ENCODE measurements around the gene FAM98A.
A peak's percentile ranks its signal among the peaks of the same experiment; 100 is the strongest.

FAM98A gene

DNA sequence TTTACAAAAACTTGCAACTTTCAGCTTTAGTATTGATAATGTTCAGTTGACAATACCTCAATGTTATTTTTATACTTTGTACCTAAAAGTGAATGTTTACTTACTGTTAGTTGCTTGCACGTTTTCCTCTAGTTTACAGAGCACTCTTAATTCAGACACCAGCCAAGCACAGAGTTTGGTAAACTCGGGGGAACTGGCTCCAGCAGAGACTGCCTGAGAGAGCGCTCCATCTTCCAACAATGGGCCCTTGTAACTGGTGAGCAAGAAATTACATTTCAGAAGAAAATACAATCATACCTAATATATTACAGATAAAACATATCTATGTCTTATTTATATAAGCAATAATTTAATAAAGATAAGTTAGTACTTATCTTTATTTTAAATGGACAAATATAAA lies 3.7 kb downstream of the FAM98A start:
- no peak for DNase-seq

DNA sequence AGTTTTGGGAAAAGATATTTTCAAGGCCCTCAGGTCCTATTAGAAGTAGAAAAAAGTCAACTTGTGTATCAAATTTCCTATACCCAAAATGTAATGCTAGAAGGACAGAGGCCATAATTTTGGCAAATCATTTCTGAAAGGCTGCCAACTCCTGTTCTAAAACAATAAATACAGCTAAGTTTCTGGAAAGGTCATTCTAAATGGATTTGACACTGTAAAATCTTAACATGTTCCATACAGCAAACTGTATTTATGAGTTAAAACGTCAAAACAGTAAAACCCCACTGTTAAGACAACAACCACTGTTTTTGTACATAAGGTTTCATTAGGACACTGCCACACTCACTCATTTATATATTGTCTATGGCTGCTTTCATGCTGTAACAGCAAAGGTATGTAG lies 9.7 kb downstream of the FAM98A start:
- no peak for DNase-seq

- no peak for DNase-seq
Measured at GRCh38 chr2:33588232-33588631, 10.9 kb downstream of the FAM98A start.

GRCh38 chr2:33586766-33587165 lies 12.3 kb downstream of the FAM98A start:
- no peak for DNase-seq

DNA sequence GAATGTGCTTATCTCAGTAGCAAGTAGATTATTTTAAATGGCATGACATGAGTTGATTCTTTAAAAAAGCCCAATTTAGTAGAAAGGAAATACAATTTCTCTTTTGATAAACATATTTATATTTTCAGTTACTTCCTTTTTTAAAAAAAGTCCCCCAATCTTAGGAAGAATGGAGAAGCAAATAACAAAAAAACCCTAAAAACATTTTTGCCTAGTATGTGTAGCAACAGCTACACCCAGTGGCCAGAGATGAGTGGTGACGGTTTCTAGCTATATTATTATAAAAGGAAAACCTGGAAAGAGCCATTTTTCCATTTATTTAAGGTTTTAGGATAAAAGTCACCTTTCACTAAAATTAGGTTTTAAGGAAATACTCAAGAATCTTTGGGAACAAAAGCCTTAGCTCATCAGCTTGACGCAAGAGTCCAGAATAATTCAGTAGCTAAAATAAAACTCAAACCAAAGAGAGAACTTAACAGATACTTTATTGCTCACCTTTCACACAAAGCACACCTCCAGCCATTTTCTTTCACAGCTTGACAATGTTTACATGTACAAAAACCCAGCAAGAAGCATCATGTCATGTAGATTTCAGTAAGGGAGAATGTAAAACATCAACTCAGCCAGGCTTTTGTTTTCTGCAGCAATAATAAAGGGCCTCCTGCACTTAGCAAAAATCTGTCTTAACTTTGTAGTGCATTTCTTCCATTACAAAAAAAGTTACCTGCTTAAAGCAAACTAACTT lies 15.7 kb downstream of the FAM98A start:
- DNase-seq = peak; percentile 53

GRCh38 chr2:33581872-33582271 lies 17.2 kb downstream of the FAM98A start:
- DNase-seq = no peak

- DNase-seq = no peak
Measured at GRCh38 chr2:33579227-33579626, 19.9 kb downstream of the FAM98A start.

GRCh38 chr2:33577668-33578067 lies 21.4 kb downstream of the FAM98A start:
- DNase-seq = no peak

DNA sequence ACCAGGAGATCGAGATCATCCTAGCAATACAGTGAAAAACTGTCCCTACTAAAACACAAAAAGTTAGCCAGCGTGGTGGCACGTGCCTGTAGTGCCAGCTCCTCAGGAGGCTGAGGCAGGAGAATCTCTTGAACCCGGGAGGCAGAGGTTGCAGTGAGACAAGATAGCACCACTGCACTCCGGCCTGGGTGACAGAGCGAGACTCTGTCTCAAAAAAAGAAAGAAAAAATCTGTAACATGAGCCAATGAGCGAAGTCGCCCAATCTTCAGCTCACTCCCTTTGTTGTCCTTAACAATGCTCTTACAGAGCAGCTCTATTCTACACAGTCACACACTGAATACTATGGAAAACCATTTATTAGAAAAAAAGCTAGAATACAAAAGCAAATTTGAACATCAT lies 22.0 kb downstream of the FAM98A start:
- no peak for DNase-seq

DNA sequence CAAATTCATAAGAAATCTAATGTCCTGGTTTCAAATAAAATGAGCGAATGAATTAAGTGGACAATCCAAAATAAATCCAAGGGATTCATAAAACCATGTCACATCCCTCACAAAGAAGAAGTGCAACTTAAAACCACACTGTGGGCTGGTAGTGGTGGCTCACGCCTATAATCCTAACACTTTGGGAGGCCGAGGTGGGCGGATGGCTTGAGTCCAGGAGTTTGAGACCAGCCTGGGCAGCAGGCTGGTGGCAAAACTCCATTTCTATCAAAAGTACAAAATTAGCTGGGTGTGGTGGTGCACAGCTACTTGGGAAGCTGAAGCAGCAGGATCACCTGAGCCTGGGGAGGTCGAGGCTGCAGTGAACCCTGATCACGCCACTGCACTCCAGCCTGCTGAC lies 25.4 kb downstream of the FAM98A start:
- no peak for DNase-seq

DNA sequence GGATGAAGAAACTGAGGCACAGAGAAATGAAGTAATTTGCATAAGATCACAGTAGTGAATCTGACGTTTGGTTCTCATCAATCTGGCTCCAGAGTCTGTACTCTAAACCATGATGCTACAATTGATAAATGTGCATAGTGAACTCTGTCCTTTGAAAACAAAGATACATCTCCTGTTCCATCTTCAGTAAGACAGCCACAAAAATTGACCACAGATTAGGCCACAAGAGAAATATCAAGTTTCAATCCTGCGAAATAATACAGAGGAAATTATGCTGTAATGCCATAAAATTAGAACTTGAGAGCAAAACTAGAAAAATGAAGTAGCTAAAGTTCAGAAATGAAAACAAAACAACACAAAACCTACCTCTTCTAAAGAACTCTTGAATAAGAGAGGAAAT lies 28.4 kb downstream of the FAM98A start:
- no peak for DNase-seq

GRCh38 chr2:33561872-33562271 lies 37.2 kb downstream of the FAM98A start:
- no peak for DNase-seq

DNA sequence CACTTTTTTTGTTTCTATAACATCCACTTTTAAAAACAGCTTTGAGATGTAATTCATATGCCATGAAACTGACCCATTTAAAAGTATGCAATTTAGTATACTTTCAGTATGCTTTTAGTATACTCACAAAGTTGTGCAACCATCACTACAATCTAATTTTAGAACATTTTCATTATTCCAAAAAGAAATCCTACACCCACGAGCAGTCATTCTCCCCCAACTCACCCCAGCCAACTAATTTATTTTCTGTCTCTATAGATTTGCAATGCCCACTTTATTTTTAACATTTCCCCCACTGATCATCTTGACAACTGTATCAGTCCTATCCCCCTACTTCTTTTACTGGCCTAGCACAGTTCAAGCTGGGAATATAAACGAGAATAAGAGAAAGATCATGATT lies 39.1 kb downstream of the FAM98A start:
- DNase-seq = no peak

- no peak for DNase-seq
Measured at GRCh38 chr2:33559328-33559727, 39.8 kb downstream of the FAM98A start.

GRCh38 chr2:33555681-33556080 lies 43.4 kb downstream of the FAM98A start:
- DNase-seq = no peak

- DNase-seq = no peak
Measured at GRCh38 chr2:33552758-33553461, 46.2 kb downstream of the FAM98A start.

GRCh38 chr2:33550206-33550605 lies 48.9 kb downstream of the FAM98A start:
- no peak for DNase-seq

DNA sequence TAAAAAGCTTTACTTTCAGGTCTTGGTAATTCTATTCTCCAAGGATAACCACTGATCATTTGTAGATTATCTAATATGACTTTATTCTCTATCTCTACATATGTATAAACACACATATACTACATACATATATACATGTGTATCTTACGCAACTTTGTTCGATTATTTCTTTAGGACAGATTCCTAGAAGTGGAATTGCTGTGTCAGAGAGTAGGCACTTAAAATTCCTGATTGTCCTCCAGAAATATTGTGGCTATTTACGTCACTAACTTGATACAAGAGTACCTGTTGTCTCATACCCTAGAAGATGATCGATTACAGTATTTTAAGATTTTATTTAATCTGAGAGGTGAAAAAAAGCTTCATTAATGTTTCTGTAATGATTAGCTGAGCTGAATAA lies 57.9 kb downstream of the FAM98A start:
- no peak for DNase-seq

DNA sequence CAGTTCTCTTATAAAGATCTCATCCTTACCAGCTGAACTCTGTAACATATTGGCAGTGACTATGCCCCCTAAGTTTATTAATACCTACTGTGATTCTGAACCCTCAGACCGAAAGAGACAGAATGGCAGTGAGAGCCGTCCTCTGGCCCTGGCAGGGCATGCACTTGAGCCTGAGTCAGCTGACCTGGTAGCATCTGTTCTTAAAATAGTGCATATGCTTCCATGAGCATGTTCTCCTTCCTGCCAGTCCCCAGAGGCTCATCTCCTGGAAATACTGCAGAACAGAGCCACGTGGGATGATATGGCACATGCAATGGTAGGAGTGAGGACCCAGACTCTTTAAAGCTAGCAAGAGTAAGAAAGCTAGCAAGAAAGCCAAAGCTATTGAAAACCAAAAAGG lies 63.7 kb downstream of the FAM98A start:
- DNase-seq = no peak
